Stimulated activated CD4-positive, alpha-beta T cell treated with anti-CD3 and anti-CD28 coated beads, Interleukin-2, amount 100 ng/mL, for 4 hours (primary cell): Measurements from ENCODE around the gene UBAC2.
"Not testable (repeated sequence)": the region's sequence is repeated elsewhere in the genome, so short reads cannot be mapped to it uniquely, and the experiment has no call there.

ENCODE experiments used
- DNase-seq: peaks from one replicate; pipeline ENCODE4 v3.0.0-alpha.2; 2020; ENCODE audit warnings: low read depth

Gene UBAC2

DNA sequence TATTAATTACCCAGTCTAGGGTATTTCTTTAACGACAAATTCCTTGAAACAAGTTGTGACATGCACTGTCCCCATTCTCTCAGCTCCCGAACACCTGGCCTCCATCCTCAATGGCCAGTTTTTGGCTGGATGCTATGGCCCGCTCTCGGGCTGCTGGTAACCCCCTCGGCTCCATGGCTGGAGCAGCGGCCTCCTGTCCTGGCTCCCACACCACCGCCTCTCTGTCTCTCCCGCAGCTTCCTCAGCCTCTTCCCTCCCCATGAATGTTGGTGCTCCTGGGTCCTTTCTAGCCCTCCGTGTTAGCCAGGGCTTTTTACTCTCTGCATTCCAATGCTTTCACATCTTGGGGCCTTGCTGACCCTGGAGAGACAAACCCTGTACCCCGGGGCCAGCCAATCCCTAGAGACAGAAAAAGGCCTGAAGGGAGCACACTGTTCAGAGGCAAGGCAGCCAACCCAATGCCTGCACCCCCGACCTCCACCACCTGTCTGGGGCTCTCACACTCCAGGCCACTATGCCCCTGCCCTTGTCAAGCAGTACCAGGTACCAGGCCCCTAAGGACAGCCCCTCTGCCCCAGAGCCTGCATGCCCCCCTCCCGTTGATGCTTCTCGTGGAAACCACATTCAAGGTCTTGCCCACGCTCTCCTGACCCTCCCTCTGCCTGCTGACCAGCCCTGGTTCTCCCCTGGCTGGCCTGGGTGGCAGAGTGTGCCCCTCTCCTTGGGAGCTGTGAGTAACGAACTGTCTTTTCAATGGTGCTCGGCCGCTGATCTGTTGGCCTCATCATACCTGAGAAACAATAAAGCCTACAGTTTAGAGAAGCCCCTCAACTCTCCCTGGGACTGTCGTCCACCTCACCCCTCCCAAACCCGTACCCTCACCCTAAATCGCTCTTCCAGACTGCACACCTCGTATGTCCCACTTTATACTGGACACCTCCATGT, 193.4 kb downstream of the UBAC2 start:
- no peak for DNase-seq

GRCh38 chr13:99395436-99395835, 194.8 kb downstream of the UBAC2 start:
- no peak for DNase-seq

DNA sequence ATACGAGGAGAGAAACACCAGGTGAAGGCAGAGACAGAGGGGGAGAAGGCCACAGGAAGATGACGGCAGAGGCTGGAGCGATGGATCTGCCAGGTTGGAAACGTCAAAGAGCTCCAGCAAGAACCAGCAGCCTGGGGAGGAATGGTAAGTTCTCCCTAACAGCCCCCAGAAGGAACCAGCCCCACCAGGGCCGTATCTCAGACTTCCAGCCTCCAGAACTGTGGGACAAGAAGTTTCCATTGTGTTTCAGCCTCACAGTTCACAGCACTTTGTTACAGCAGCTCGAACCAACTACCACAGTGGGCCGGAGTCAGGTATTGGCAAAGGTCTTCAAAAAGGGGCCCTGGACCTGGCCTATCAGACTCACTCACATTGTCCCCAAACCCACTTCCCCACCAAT, 195.8 kb downstream of the UBAC2 start:
- no peak for DNase-seq

DNA sequence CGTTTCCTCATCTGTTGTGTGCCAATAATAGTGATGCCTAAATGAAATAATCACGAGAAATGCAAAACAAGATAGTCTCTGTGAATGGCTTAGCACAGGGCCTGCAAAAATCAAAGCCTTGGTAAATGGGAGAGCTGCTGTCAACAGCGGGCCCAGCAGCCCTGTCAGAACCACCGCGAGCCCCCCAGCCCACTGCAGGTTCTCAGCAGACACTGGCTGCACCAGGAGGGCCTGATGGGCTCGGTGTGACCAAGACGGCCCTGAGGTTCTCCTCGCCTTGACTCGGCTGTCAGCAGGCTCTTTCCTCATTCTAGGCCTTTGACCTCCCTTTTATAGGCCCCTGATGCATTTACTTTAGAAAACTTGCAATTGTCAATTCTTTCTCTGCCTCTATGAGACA, 197.4 kb downstream of the UBAC2 start:
- no peak for DNase-seq

- no peak for DNase-seq
Observed at GRCh38 chr13:99398916-99399622, 198.4 kb downstream of the UBAC2 start.

- DNase-seq: no peak
Observed at GRCh38 chr13:99399623-99399974, 198.9 kb downstream of the UBAC2 start.

- no peak for DNase-seq
Observed at GRCh38 chr13:99403458-99403971, 202.9 kb downstream of the UBAC2 start.

GRCh38 chr13:99404005-99404755, 203.5 kb downstream of the UBAC2 start:
- DNase-seq: no peak

- no peak for DNase-seq
Observed at GRCh38 chr13:99405966-99406365, 205.3 kb downstream of the UBAC2 start.

- no peak for DNase-seq
Observed at GRCh38 chr13:99406799-99407201, 206.1 kb downstream of the UBAC2 start.

GRCh38 chr13:99407906-99408702, 207.4 kb downstream of the UBAC2 start:
- DNase-seq: no peak

GRCh38 chr13:99408703-99409000, 208.0 kb downstream of the UBAC2 start:
- DNase-seq: no peak

GRCh38 chr13:99409461-99410083, 208.9 kb downstream of the UBAC2 start:
- DNase-seq: not testable (repeated sequence)

GRCh38 chr13:99410646-99411475, 210.2 kb downstream of the UBAC2 start:
- DNase-seq: not testable (repeated sequence)

DNA sequence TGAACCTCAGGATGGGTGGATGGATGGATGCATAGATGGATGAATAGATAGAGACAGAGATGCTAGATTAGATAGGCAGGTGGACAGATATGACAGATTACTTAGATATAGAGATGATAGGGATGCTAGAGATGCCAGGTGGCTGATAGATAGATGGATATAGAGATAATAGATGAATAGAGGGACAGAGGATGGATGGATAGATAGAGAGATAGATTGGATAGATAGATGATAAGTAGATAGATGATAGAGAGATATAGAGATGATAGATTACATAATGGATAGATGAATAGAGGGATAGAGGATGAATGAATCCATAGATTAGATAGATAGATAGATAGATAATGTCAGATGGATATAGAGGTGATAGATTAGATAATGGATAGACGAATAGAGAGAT, 212.2 kb downstream of the UBAC2 start:
- no peak for DNase-seq

- DNase-seq: no peak
Observed at GRCh38 chr13:99414048-99414995, 213.7 kb downstream of the UBAC2 start.

DNA sequence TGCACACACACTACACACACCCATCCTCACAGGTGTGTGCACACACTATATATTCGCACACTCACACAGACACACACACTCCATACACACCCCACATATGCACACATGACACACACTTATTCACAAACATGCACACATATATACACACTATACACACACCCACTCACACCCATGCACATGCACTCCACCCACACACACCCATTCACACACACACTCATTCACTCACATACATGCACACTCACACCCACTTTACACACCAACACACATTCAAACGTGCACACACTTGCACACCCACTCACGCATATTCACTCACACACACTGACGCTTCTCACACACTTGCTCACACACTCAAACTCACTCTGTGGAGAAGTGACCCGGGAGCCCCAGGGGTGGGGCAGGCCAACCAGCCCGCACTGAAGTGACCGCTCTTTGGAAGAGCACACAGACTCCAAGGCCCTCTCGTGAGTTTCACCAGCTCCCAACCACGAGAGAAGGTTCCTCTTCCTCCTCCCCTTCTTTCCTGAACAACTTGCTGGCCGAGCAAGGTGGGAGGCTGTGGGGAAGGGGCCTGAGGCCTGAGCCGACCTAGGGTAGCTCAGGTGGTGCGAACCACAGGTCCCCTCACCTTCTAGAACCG, 214.5 kb downstream of the UBAC2 start:
- no peak for DNase-seq

GRCh38 chr13:99415851-99416331, 215.2 kb downstream of the UBAC2 start:
- peak; percentile 51 for DNase-seq
